ENCODE data around the gene GRM4.

GRM4 gene

DNA sequence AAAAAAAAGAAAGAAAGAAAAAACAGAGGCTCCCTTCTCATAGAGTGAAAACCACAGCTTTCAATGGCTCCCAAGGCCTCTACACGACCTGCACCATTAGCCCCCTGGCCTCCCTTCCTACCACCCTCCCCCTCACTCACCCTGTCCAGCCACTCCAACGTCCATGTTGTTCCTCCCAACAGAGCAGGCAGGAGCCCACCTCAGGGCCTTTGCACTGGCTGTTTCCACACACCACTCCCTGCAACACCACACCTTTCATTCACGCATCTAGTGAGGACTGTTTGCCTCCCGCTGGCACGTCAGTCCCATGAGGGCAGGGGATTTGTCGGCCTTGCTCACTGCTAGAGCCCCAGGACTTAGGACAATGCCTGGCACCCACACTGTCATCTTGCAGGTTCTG lies 39.5 kb downstream of the GRM4 start:
- no peak for DNase-seq

DNA sequence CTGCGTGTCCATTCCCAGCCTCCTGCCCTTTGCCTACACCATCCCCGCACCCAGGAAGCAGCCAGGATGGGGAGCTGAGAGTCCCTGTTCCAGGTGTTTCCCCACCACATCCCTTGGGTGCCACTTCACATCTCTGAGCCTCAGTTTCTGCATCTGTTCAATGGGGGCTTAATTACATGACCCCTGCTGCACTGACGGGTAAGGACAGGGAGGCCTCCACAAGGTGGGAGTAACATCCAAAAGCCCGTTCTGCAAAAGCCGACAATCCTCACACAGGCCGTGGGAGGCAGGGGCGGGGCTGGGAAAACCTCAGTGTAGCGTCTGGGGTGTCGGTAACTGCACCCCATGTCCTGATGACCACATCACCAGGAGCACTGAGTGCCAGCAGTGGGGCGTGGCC lies 41.3 kb downstream of the GRM4 start:
- no peak for DNase-seq

DNA sequence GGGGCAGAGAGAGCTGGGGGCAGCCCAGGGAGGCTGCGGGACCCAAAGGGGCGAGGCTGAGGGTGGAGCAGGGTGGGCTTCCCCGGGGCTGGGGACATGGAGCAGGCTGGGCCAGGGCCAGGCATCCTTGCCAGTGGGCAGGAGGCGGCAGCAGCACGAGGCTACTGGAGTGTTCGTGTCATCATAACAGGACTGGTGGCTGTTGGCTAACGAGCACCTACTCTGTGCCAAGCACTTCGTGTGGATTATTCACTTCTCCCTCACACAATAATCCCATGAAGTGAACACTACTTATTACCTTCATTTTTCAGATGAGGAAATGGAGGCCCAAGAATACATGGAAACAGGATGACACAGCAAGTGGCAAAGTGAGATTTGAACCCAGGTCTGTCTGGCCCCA lies 41.7 kb downstream of the GRM4 start:
- DNase-seq = no peak

DNA sequence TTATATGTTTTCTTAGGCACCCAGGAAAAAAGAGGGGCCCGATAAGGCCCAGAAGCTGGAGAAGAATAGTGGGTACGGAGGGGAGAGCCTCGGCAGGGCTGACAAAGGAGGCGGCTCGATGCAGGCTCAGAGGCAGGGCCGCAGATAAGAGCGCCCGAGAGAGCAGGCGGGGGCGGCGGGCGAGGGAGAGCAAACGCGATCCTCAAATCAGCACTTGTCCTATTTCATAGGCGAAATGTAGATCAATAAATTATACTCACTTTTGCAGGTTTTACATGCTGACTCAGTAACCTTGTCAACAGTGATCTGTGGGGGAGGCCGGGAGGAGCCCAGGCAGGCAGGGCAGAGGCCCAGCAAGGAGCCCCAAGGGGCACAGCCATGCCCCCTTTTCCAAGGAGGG lies 42.6 kb downstream of the GRM4 start:
- no peak for DNase-seq

DNA sequence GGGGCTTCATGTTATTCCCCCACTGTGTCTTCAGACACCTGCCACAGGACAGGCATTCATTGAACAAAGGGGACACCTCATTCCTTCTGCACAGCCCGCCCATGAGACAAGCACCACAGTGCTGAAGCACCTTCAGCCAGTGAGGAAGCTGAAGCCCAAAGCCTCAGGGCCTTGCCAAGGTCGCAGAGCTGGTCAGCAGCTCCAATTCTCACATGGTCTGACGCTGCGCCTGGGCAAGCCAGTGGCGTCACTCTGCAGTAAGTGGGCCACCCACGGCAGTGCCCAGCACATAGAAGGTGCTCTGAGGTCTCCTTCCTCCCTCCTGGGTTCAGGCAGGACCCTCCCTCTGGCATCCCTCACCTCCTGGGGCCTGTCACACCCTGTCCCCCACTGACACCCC lies 43.2 kb downstream of the GRM4 start:
- DNase-seq = no peak

DNA sequence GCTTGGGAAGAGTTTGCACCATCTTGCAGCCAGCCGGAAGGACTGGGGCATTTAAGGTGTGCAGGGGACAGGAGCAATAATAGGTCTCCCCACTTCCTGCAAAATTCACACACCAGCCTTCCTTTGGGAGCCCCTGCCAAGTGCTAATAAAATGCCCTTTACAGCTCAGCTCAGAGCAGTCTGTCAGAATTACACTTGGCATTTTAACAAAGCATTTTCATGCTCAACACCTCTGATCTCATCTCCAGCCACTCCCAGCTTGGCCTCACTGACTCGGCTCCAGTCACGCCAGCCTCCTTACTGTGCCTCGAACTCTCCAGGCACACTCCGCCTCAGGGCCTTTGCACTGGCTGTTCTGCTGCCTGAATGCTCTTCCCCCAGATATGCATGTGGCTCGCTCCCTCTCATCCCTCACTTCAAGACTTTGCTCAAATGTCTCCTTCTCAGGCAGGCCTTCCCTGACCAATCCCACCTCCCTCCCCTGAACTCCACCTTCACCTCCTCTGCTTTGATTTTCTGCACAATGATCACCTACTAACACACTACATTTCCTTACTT lies 43.7 kb downstream of the GRM4 start:
- no peak for DNase-seq

DNA sequence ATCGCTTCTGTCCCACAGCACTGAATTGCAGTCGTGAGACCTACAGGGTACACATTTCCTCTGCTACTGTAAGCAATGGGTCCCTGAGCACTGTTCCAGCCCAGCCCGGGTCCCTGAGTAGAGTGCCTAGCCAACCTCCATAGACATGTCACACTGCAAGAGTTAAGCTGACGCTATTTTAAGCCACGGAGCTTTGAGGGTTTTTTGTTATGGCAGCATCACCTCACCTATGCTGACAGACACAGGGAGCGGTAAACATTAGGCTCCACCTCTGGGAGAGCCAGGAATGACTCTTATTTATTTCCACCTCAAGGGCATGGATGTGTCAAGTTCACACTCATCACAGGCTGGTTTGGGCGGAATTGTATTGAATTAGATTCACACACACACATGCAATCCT lies 45.1 kb downstream of the GRM4 start:
- DNase-seq = no peak

DNA sequence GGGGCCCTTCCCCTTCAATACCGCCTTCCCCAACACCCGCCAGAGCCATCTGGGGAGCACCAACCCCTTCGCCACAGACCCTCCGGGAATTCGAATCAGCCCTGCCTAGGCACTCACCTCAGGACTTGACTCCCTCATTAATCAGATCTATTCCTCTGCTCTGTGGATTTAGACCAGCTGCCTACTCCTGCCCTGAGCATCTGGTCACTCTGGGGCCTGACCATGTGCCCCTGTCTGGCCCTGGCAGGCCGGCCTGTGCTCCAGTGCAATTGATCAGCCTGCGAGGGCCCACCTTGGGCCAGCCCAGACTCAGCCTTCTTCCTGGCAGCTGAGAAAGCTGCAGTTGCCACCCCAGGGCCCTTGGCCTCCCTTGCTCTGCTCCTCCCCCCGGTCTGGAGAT lies 46.0 kb downstream of the GRM4 start:
- no peak for DNase-seq

DNA sequence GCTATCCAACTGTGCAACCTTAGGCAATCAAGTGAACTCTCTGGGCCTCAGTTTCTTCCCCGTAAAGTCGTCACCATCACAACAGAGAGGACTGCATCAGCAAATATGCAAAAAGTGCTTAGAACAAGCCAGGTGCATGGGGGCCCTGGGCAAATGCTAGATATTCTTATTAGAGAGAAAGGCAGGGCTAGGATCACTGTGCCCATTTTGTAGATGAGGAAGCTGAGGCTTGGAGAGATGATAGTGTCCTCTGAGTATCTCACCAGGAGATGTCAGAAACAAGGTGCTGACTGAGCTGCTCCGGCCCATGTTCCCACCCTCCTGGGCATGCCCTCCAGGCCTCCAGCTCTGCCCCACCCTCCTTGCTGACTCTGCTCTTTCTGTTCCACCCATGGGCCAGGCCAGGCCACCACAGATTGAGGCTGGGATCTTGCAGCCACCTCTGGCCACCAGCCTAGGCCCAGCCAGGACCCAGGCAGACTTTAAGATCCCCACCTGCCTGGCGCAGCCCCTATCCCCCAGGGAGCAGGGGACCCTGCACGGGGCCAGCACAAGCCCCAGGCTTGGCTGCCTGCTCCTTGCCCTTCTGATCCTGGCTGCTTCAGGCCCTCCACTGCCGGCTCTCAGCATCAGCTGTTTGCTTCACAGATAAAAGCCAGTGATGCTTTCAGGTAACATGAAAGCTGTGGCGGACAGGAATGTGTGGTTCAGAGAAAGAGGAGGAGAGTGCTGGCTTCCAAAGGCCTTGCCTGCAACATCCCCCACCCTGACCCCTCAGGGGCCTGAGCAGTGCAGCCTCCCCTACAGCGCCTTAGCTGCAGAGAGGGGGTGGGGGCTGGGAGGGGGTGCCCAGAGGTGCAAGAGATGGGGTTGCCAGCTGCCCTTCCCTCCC lies 47.6 kb downstream of the GRM4 start:
- DNase-seq = no peak

DNA sequence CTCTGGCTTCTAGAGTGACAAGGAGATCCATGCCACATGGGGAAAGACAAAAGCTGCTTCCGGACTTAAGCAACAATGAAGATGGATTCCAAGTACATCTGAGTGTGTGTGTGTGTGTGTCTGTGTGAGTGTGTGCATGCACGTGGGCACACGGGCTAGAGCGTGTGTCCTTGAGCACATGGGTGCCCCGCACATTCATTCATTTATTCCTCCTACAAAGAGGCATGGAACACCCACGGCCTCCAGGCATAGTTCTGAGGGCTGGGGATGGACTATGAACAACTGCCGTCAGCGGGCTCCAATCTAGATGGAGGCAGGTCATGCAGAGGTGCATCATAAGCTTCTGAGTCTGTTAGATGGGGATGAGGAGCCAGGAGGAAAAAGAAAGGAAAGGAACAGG lies 49.1 kb downstream of the GRM4 start:
- no peak for DNase-seq

DNA sequence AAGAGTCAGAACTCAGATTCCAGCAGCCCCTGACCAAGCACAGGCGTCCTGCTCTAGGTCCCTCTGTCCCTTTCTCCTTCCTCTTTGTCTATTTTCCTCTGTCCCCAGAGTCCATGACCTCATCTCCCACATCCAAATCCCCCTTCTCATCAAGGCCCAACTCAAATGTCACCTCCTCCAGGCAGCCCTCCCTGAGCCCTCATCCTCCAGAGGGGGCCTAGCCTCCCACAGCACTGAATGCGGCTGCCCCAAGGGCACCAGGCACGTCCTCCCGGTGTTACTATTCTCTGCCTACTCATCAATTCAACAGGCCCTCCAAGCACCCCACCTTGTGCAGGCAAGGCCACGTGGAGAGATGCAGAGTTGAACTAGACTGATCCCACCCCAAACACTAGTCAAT lies 49.7 kb downstream of the GRM4 start:
- no peak for DNase-seq

DNA sequence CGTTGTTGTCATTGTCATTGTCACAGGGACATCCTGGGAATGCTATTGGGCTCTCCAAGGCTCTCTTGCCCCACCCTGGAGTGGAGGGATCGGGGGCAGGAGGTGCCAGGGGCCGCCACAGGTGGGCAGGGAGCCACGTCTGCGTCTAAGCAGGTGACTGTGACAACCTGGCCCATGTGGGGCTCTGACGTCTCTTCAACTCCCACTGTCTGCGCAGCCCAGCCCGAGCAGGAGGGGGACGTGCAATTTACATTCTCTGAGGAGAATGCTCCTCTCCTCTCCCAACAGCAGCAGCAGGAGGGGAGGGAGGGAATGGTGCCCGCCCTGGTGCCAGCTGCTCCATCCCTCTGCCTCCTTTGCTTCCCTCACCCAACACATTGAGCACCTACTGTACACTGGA lies 50.1 kb downstream of the GRM4 start:
- DNase-seq = no peak

DNA sequence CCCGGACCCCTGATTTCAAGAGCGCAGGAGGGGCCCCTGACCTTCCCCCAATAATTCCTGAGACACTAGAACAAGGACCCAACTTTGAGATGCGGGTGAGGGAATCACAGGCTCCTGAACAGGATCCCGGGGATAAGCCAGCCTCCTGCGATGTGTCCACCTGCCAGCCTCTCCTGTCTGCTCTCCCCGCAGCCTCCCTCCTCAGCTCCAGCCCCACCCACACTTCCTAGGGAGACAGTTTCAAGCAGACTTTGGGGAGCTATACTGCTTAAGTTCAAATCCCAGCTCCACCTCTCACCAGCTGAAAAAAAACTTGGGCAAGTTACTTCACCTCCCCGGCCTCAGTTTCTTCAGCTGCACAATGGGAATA lies 50.8 kb downstream of the GRM4 start:
- DNase-seq = no peak

DNA sequence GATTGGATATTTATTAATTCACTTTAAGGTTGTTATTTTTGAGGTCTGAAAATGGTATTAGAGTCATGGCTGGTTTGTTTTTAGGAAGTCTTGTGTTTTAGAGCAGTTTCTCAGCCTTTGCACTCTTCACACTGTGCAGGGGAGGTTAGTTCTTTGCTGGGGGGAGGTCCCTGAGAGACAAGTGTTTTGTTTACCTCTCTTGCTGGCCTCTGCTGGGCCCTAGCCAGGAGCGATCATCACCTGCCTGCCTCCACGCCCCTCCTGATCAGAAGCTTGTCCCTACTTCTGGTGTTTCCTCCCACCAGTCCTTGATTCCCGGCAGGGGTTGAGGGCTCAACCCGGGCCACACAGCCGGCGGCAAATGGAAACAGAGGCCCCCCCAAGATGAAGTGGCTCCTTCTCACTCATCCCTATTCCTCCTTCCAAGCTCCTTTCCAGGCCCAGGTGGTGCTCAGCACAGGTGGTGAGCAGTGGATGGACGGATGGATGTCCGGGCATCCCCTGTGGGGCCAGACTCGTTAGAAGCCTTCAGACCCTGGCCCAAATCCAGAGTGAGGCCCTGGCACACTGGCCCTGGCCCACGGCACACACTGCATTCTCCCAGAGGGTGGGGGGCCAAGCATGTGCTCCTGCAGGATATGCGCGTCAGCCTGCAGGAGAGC lies 51.3 kb downstream of the GRM4 start:
- no peak for DNase-seq

DNA sequence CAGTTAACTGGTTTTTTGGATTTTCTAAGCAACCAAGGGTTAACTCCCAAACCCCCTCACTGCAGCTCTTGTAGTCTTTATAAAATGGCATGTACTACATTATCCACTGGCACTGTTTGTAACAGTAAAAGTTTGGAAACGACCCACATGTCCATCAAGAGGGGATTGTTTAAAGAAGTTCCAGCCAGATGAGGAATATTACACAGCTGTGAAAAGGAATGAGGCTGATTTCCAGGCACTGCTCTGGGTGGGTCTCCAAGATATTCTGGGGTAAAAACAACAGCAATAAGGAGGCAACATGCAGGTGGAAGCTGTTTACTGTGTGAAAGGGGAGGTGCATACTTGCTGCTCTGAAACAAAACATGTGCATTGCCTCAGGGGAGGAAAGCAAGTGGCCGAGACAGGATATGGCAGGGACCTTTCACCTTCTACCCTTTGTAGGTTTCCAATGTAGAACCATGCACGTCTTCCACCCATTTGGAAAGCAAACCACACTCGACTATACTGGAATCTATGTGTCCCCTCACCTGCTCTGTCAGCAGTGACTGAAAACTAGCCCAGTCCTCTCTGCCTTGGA lies 51.9 kb downstream of the GRM4 start:
- DNase-seq = no peak

DNA sequence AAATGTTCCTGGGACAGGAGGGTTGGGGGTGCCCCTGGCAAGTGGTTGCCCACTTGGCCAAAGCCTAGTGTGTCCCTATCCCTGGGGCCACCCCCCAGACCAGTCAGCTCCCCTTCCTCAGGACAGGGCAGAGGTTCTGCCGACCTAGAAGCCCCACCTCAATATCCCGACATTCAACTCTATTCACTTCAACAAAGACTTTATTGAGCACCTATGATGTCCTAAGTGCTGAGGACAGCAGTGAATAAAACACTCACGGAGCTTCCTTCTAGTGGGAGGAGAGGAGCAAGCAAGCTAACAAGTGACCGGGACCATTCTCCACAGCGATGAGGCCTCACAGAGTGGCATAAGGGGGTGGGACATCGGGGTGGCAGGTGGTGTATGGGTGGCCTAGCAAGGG lies 52.7 kb downstream of the GRM4 start:
- DNase-seq = no peak

DNA sequence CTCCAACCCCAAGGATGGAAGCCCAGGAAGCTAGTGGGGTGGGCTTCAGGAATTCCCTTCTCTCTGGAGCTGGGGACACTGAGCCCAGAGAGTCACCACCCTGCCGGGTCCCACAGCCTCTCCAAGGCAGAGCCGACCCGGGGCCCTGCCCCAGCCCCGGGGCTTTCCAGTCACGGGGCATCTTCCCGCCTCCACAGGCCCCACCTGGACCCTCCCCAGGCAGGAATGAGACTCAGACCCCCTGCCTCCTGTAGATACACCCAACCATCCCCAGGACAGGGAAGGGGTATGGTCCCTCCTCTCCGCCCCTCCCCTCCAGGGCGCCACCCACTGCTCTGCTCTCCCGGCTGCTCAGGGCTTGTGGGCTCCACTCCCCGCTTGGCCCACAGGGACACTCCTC lies 53.3 kb downstream of the GRM4 start:
- no peak for DNase-seq

DNA sequence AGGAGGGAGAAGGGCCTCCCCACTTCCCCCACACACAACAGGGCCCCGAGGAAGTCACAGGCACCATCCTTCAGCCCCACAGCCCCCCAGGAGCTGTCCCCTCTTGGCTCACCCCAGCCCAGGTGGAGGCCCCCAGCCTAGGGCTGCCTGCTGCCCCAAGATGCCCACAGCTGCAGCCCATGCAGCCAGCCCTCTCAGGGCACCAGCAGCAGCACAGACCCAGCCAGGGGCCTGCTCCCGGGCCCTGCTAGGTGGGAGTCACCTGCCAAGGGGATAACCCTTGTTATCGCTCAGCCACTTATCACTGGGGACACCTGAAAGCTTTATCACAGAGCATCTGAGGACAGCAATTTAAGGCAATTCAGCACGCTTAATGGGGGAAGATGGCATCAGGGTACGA lies 55.0 kb downstream of the GRM4 start:
- no peak for DNase-seq

DNA sequence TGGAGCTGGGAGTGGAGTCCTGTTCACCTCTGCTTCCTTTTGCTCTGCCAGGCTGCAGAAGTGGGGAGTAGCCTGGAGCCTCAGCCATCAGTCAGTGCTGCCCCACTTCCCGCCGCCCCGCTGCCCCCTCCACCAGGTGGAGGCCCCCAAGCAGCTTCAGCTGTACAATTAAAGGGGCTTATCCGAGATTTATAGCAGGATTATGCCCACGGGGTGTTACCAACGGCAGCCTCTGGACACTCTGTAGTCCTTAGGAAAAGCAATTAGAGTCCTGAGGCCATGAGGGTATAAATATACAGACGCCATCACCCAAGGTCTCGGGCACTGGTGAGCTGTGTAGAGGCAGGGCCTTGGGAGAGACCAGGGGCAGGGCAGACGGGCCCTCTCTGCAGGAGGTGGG lies 55.4 kb downstream of the GRM4 start:
- DNase-seq = no peak

DNA sequence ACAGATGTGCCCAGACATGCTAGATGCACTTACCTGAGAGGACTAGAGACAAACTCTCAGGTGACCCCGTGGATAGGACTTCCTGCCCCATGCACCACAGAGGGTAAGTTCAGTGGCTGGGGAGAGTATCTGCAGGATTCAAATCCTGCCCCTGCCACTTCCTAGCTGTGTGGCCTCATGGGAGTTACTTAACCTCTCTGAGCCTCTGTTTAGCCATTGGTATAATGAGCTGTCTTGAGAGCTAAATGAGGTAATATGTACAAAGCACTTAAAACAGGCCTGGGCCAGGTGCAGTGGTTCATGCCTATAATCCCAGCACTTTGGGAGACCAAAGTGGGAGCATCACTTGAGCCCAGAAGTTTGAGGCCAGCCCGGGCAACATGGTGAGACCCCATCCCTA lies 59.3 kb downstream of the GRM4 start:
- no peak for DNase-seq

DNA sequence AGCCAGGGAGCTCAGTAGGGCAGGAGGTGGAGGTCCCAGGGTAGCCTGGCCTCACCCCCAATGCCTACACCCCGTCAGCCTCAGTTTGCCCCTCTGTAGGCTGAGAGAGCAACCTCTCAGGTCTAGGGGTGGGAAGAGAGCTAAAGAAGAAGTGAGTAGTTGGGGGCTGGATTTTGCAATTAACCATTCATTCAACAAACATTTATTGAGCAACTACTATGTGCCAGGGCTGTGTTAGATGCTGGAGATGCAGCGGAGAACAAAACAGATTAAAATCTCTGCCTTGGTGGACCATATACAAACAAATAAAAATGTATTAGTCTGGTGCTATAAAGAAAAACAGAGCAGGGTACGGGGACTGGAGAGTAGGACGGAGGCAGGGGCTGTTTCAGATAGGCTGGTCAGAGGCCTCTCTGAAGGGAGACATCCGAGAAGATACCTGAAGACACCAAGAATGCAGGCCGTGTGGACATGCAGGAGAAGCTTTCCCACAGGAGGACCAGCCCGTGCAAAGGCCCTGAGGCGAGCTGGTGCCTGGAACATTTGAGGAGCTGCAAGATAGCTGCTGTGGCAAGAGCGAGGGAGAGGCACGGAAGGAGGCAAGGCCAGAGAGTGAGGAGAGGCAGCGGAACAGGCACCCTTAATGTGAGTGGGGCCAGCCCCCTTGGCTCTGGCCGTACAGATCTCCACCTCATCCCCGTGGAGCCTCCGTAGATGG lies 60.3 kb downstream of the GRM4 start:
- DNase-seq = no peak

DNA sequence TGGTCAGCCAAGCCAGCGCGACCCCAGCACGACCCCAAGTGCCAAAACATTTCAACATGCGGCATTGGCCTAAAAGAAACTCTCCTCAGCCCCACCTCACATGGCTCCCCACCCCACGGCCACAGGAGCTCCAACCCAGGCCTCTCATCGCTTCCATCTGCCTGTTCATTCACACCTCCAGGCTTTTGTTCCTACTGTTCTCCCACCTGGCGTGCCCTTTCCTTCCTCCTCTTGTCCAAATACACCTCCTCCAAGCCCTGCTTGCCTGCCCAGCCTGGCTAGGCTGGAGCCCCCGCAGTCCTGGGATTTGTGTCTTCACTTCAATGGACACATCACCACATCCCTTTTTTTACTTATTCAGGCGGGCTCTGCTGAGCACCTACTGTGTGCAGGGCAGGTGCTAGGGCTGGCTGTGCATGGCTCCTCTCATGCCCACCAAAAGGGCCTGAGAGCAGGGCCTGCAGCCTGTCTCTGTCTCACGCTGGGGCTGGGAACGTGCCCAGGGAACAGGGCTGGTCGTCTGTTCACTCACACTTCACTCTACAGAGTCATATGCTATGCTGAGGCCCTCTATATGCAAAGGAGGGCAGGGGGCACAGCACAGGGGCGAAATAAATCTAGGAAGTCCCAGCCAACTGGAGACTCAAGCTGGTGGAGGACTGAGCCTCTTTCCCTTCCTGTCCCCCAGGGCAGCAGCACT lies 61.1 kb downstream of the GRM4 start:
- DNase-seq = no peak
